Ishikawa (cell line): Measurements from ENCODE around the gene APOM.

ENCODE experiments used
- CEBPB ChIP-seq: IDR thresholded peaks from 2 replicates; pipeline ENCODE4 v1.6.1; 2012
- EGR1 ChIP-seq: IDR thresholded peaks from 2 replicates; pipeline ENCODE4 v1.6.1; 2012
- EP300 ChIP-seq: IDR thresholded peaks from 2 replicates; pipeline ENCODE4 v1.6.1; 2012; ENCODE audit warnings: borderline replicate concordance
- FOXM1 ChIP-seq: IDR thresholded peaks from 2 replicates; pipeline ENCODE4 v1.6.1; 2012; ENCODE audit warnings: low read depth, borderline replicate concordance
- NFIC ChIP-seq: IDR thresholded peaks from 2 replicates; pipeline ENCODE4 v1.6.1; 2012
- RAD21 ChIP-seq: IDR thresholded peaks from 2 replicates; pipeline ENCODE4 v1.6.1; 2012; ENCODE audit warnings: low read depth
- TAF1 ChIP-seq: IDR thresholded peaks from 2 replicates; pipeline ENCODE4 v1.6.1; 2012; ENCODE audit warnings: low read depth, mild to moderate bottlenecking
- TEAD4 ChIP-seq: IDR thresholded peaks from 2 replicates; pipeline ENCODE4 v1.6.1; 2012
- ZBTB7A ChIP-seq: IDR thresholded peaks from 2 replicates; pipeline ENCODE4 v1.6.1; 2012; ENCODE audit warnings: low read depth
- TF ChIP-seq, protein P1 (sequence below): IDR thresholded peaks from 2 replicates; pipeline ENCODE4 v1.6.1; 2012
- TF ChIP-seq, protein P2 (sequence below): IDR thresholded peaks from 2 replicates; pipeline ENCODE4 v1.6.1; 2012

DNA sequence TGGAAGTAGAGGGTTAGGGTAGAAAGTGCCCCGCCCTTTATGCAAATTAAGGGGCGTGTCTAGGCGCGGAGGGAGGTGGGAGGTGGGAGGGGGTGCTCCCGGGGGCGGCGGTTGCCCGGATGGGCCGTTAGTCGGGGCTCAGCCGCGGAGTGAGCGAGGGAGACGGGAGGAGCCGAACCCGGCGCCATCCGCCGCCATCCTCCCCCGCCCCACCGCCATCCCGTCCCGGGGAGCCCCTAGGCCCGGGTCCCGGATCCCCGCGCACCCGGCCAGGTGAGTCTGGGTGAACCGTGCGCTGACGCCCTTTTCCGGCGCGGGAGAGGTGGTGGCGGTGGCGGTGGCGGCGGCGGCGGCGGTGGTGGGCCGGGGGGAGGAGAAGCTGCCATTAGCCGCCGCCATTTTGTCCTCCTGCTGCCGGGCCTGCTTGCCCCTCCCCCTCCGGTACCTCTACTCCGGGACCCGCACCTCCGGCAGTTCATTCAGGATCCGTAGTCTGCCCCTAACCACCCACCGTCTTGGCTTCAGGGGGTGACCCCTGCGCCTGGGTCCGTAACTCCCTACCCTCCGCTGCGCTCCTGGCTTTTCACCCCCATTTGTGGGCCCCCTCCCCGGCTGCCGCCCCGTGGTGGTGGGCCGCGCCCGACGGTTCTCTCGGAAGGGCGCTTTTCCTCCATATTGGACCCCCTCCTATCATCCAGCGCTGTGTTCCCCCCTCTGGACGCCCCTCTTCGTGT is 34.9 kb upstream of the APOM start, which contains the start of gene PRRC2A:
- TF ChIP-seq NFIC: no peak
- TF ChIP-seq, protein P1, sequence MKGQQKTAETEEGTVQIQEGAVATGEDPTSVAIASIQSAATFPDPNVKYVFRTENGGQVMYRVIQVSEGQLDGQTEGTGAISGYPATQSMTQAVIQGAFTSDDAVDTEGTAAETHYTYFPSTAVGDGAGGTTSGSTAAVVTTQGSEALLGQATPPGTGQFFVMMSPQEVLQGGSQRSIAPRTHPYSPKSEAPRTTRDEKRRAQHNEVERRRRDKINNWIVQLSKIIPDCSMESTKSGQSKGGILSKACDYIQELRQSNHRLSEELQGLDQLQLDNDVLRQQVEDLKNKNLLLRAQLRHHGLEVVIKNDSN: no peak
- no peak for TF ChIP-seq TEAD4
- no peak for TF ChIP-seq EP300
- TF ChIP-seq EGR1: no peak; the same call in none of the 2 replicates
- no peak for TF ChIP-seq RAD21
- TF ChIP-seq, protein P2, sequence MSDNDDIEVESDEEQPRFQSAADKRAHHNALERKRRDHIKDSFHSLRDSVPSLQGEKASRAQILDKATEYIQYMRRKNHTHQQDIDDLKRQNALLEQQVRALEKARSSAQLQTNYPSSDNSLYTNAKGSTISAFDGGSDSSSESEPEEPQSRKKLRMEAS: peak; percentile 53
- no peak for TF ChIP-seq CEBPB
- 0 out of 2 replicates have a peak, but pooled peaks have one; percentile 12 for TF ChIP-seq FOXM1
- peak; percentile 94 for TF ChIP-seq TAF1
- TF ChIP-seq ZBTB7A: 0 out of 2 replicates have a peak, but pooled peaks have one; percentile 49
